ENCODE data around the gene CCDC102A. TPM values are rescaled to one million over a fixed set of nuclear protein-coding genes. Genes with fewer than 3 reads are reported as not detected.

CCDC102A gene
- total RNA-seq, 2 donors from 2014 or later = 22.5 to 26.8 TPM

- peaks cover 18% of the 10 kb centered on the region for H3K4me1 ChIP-seq (replicated peaks)
- peak overlapping the region; percentile 96 to 97 for H3K4me3 ChIP-seq
- H3K27ac ChIP-seq = peak overlapping the region; percentile 89 to 94
- no peaks in the 10 kb centered on the region for H3K9me3 ChIP-seq
- WGBS = 1% methylated on average over 25 of the region's 50 CpGs
- no peaks in the 10 kb centered on the region for H3K27me3 ChIP-seq (replicated peaks; ENCODE audit: insufficient read depth)
- peak; percentile 96 for DNase-seq (ENCODE audit: low spot score)
- intact Hi-C loops (cut with DNase I) = loop anchor here (5.0 kb wide), 1 partner anchor 233 kb away; no protein-coding TSS in a partner anchor
- TF ChIP-seq CTCF (IDR thresholded peaks at IDR 0.05) (peak in 2 of 4 experiments; percentile 28 to 30), POLR2AphosphoS5 (IDR thresholded peaks at IDR 0.05) (peak; percentile 19), POLR2A (IDR thresholded peaks at IDR 0.05) (peak; percentile 22)
- H3K36me3 ChIP-seq = no peaks in the 10 kb centered on the region
Measured at GRCh38 chr16:57535680-57536305, 578 bp downstream of the CCDC102A start.

GRCh38 chr16:57534881-57535658, 1.3 kb downstream of the CCDC102A start:
- no peak for TF ChIP-seq POLR2AphosphoS5 (IDR thresholded peaks at IDR 0.05)
- TF ChIP-seq POLR2A (IDR thresholded peaks at IDR 0.05) = no peak
- no peak for TF ChIP-seq CTCF (IDR thresholded peaks at IDR 0.05)
- H3K27ac ChIP-seq = peak overlapping the region; percentile 89 to 94
- no peaks in the 10 kb centered on the region for H3K36me3 ChIP-seq
- peak overlapping the region; percentile 96 to 97 for H3K4me3 ChIP-seq
- H3K9me3 ChIP-seq = no peaks in the 10 kb centered on the region
- intact Hi-C loops (cut with DNase I) = loop anchor here (5.0 kb wide), 1 partner anchor 233 kb away; no protein-coding TSS in a partner anchor
- no peaks in the 10 kb centered on the region for H3K27me3 ChIP-seq (replicated peaks; ENCODE audit: insufficient read depth)
- peaks cover 18% of the 10 kb centered on the region for H3K4me1 ChIP-seq (replicated peaks)
- 50% methylated on average over 11 of the region's 13 CpGs for WGBS
- DNase-seq (ENCODE audit: low spot score) = no peak

GRCh38 chr16:57534337-57534880, 2.0 kb downstream of the CCDC102A start:
- 94% methylated on average over 7 of the region's 7 CpGs for WGBS
- intact Hi-C loops (cut with DNase I) = no loop called here
- DNase-seq (ENCODE audit: low spot score) = no peak
- H3K4me1 ChIP-seq (replicated peaks) = peaks cover 18% of the 10 kb centered on the region
- peak overlapping the region in 1 of 2 donors; percentile 16 for H3K27ac ChIP-seq
- TF ChIP-seq POLR2AphosphoS5 (IDR thresholded peaks at IDR 0.05) (no peak), CTCF (IDR thresholded peaks at IDR 0.05) (no peak), POLR2A (IDR thresholded peaks at IDR 0.05) (no peak)
- no peaks in the 10 kb centered on the region for H3K27me3 ChIP-seq (replicated peaks; ENCODE audit: insufficient read depth)
- no peaks in the 10 kb centered on the region for H3K9me3 ChIP-seq
- no peaks in the 10 kb centered on the region for H3K36me3 ChIP-seq
- H3K4me3 ChIP-seq = no peak overlapping the region

GRCh38 chr16:57533431-57534336, 2.7 kb downstream of the CCDC102A start:
- Histone ChIP-seq H3K27ac (peak overlapping the region in 1 of 2 donors; percentile 16), H3K36me3 (no peaks in the 10 kb centered on the region), H3K9me3 (no peaks in the 10 kb centered on the region), H3K4me1 (replicated peaks) (peaks cover 18% of the 10 kb centered on the region), H3K27me3 (replicated peaks; ENCODE audit: insufficient read depth) (no peaks in the 10 kb centered on the region), H3K4me3 (no peak overlapping the region)
- DNase-seq (ENCODE audit: low spot score) = no peak
- WGBS = 44% methylated on average over 18 of the region's 19 CpGs
- intact Hi-C loops (cut with DNase I) = no loop called here
- TF ChIP-seq POLR2AphosphoS5 (IDR thresholded peaks at IDR 0.05) (no peak), POLR2A (IDR thresholded peaks at IDR 0.05) (no peak), CTCF (IDR thresholded peaks at IDR 0.05) (no peak)
